ENCODE data around the gene DUS4L. TPM values are rescaled to one million over a fixed set of nuclear protein-coding genes. Genes with fewer than 3 reads are reported as not detected.
A peak's percentile ranks its signal among the peaks of the same experiment; 100 is the strongest.

Gene DUS4L
- total and polyA plus RNA-seq, 2 donors (not counting 3 experiments of a cell fraction or from before 2014, with no cell fraction given): 2.5 to 9.6 TPM

DNA sequence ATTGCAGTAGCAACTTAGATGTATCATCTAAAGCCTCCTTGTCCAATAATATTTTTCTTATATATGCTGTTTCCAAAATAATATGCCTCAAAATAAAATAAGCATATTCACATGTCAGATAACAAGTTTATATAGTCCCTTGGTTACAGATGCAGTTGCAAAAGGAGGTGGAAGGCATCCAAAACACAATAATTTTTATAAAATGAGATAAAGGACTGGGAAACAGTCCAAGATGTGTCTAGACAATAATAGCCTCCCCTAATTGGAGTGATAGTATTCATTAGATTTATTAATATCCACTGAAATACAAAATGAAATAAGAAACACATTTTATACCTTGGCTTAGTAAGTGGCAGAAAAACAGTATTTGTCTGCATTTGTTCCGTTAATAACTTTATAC, 46.6 kb downstream of the DUS4L start:
- H3K36me3 ChIP-seq (ENCODE audit: control insufficient read depth in 2 of 2, extremely low read depth in 1 of 2, insufficient read depth in 2 of 2, low read length in 2 of 2): peaks cover 13 to 22% of the 10 kb centered on the region in 2 experiments
- no peaks in the 10 kb centered on the region for H3K9me3 ChIP-seq (replicated peaks; ENCODE audit: control insufficient read depth, insufficient read depth, low read length)
- ChIA-PET POLR2A (no interaction called here), CTCF (interaction anchor here (1.1 to 2.1 kb wide), 3 partner anchors 10 to 265 kb away, joined by 3 to 5 read pairs (median 4); no protein-coding TSS in a partner anchor)
- no peaks in the 10 kb centered on the region for H3K9me1 ChIP-seq (replicated peaks; ENCODE audit: control insufficient read depth, extremely low read depth, insufficient read depth, low read length)
- no peak for TF ChIP-seq GATA2 (IDR thresholded peaks at IDR 0.05; ENCODE audit: insufficient read depth, insufficient read length, low read depth, low read length)
- no peak for TF ChIP-seq JUN (IDR thresholded peaks at IDR 0.05; ENCODE audit: borderline replicate concordance, insufficient read depth, insufficient read length, low read depth)
- TF ChIP-seq POLR2A (IDR thresholded peaks at IDR 0.05; ENCODE audit: low read depth, low read length): no peak
- TF ChIP-seq FOS (IDR thresholded peaks at IDR 0.05; ENCODE audit: borderline replicate concordance, insufficient read depth, low read length): no peak
- TF ChIP-seq POLR2AphosphoS5 (IDR thresholded peaks at IDR 0.05; ENCODE audit: insufficient read depth, low read depth, low read length): no peak
- H3K4me1 ChIP-seq (ENCODE audit: control insufficient read depth, extremely low read depth, insufficient read depth, low read length): peaks cover 17% of the 10 kb centered on the region
- intact Hi-C loops (cut with micrococcal nuclease): no loop called here
- DNase-seq (ENCODE audit: low read depth, low spot score): peak; percentile 52
- FAIRE-seq: no peak
- no peaks in the 10 kb centered on the region for H3K27me3 ChIP-seq (ENCODE audit: control insufficient read depth in 2 of 2, insufficient read depth in 2 of 2, low read length in 2 of 2)
- no peak overlapping the region for H3K27ac ChIP-seq (ENCODE audit: insufficient read depth, low read depth, low read length)
- H3K4me2 ChIP-seq (ENCODE audit: insufficient read depth, low read length): no peak overlapping the region
- no peak overlapping the region for H3K4me3 ChIP-seq (replicated peaks in 1 of 3; ENCODE audit: insufficient read depth in 1 of 3, low read depth in 1 of 3, low read length in 3 of 3)
- dilution Hi-C loops (cut with MboI; ENCODE audit: extremely low pct_ligation_motif_present, low sequenced_read_pairs): no loop called here
- no peak overlapping the region for H3K9ac ChIP-seq (replicated peaks; ENCODE audit: extremely low read depth, insufficient read depth, low read length)
- no peaks in the 10 kb centered on the region for H4K20me1 ChIP-seq (replicated peaks; ENCODE audit: control insufficient read depth, extremely low read depth, insufficient read depth, low read length)
- BruUV-seq (replicated peaks): no TSS peak
- no peak overlapping the region for H2AFZ ChIP-seq (ENCODE audit: low read depth, low read length)
- no peaks in the 10 kb centered on the region for H3K79me2 ChIP-seq (ENCODE audit: control insufficient read depth, insufficient read depth, low read length)

DNA sequence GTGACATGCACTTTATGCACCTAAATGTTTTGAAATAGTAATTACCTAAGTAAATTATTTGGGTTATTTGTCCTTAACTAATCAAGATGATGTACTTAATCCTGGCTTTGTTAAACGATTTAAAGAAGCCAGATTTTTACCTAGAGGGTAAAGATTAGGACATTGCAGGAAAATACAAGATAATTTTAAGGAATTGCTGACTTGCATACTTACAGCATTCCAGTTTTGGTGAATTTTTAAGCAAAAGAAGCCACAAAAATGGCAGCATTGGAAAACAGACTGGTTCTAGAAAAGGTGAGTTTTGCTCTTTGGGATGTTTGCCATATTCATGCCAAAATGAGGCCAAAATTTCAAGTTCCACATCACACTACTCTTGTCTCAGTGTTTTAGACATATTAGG, 49.7 kb downstream of the DUS4L start:
- Histone ChIP-seq H3K9ac (replicated peaks; ENCODE audit: extremely low read depth, insufficient read depth, low read length) (no peak overlapping the region), H3K9me1 (replicated peaks; ENCODE audit: control insufficient read depth, extremely low read depth, insufficient read depth, low read length) (no peaks in the 10 kb centered on the region), H3K4me2 (ENCODE audit: insufficient read depth, low read length) (no peak overlapping the region), H3K27ac (ENCODE audit: insufficient read depth, low read depth, low read length) (no peak overlapping the region), H3K9me3 (replicated peaks; ENCODE audit: control insufficient read depth, insufficient read depth, low read length) (no peaks in the 10 kb centered on the region), H3K4me3 (replicated peaks in 1 of 3; ENCODE audit: insufficient read depth in 1 of 3, low read depth in 1 of 3, low read length in 3 of 3) (no peak overlapping the region), H3K36me3 (ENCODE audit: control insufficient read depth in 2 of 2, extremely low read depth in 1 of 2, insufficient read depth in 2 of 2, low read length in 2 of 2) (peaks cover 18 to 34% of the 10 kb centered on the region in 2 experiments), H4K20me1 (replicated peaks; ENCODE audit: control insufficient read depth, extremely low read depth, insufficient read depth, low read length) (no peaks in the 10 kb centered on the region), H2AFZ (ENCODE audit: low read depth, low read length) (no peak overlapping the region), H3K27me3 (ENCODE audit: control insufficient read depth in 2 of 2, insufficient read depth in 2 of 2, low read length in 2 of 2) (no peaks in the 10 kb centered on the region), H3K79me2 (ENCODE audit: control insufficient read depth, insufficient read depth, low read length) (no peaks in the 10 kb centered on the region), H3K4me1 (ENCODE audit: control insufficient read depth, extremely low read depth, insufficient read depth, low read length) (peaks cover 11% of the 10 kb centered on the region)
- DNase-seq (ENCODE audit: low read depth, low spot score) (no peak), FAIRE-seq (no peak)
- POLR2A ChIA-PET: no interaction called here
- BruUV-seq (replicated peaks): no TSS peak
- no peak for TF ChIP-seq POLR2AphosphoS5 (IDR thresholded peaks at IDR 0.05; ENCODE audit: insufficient read depth, low read depth, low read length)
- TF ChIP-seq, protein P1, sequence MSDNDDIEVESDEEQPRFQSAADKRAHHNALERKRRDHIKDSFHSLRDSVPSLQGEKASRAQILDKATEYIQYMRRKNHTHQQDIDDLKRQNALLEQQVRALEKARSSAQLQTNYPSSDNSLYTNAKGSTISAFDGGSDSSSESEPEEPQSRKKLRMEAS (IDR thresholded peaks at IDR 0.05; ENCODE audit: insufficient read depth, insufficient read length): no peak
- no peak for TF ChIP-seq MYC (IDR thresholded peaks at IDR 0.05; ENCODE audit: low read depth, low read length)
- TF ChIP-seq JUN (IDR thresholded peaks at IDR 0.05; ENCODE audit: borderline replicate concordance, insufficient read depth, insufficient read length, low read depth): no peak
- TF ChIP-seq POLR2A (IDR thresholded peaks at IDR 0.05; ENCODE audit: low read depth, low read length): no peak
- no peak for TF ChIP-seq GATA2 (IDR thresholded peaks at IDR 0.05; ENCODE audit: insufficient read depth, insufficient read length, low read depth, low read length)
- TF ChIP-seq FOS (IDR thresholded peaks at IDR 0.05; ENCODE audit: borderline replicate concordance, insufficient read depth, low read length): no peak
- TF ChIP-seq EZH2 (IDR thresholded peaks at IDR 0.05; ENCODE audit: borderline replicate concordance, low read depth, low read length, severe bottlenecking): no peak
- TF ChIP-seq, protein P2, sequence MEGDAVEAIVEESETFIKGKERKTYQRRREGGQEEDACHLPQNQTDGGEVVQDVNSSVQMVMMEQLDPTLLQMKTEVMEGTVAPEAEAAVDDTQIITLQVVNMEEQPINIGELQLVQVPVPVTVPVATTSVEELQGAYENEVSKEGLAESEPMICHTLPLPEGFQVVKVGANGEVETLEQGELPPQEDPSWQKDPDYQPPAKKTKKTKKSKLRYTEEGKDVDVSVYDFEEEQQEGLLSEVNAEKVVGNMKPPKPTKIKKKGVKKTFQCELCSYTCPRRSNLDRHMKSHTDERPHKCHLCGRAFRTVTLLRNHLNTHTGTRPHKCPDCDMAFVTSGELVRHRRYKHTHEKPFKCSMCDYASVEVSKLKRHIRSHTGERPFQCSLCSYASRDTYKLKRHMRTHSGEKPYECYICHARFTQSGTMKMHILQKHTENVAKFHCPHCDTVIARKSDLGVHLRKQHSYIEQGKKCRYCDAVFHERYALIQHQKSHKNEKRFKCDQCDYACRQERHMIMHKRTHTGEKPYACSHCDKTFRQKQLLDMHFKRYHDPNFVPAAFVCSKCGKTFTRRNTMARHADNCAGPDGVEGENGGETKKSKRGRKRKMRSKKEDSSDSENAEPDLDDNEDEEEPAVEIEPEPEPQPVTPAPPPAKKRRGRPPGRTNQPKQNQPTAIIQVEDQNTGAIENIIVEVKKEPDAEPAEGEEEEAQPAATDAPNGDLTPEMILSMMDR (IDR thresholded peaks at IDR 0.05; ENCODE audit: extremely low read depth in 1 of 2, insufficient read depth in 1 of 2, low read depth in 1 of 2, low read length in 2 of 2): no peak
- CTCF ChIA-PET: no interaction called here
- intact Hi-C loops (cut with micrococcal nuclease) (no loop called here), dilution Hi-C loops (cut with MboI; ENCODE audit: extremely low pct_ligation_motif_present, low sequenced_read_pairs) (no loop called here)

All from endothelial cell of umbilical vein (primary cell).